Psoas muscle (tissue), 8 donors: ENCODE results near the gene CSTPP1. TPM values are rescaled to one million over a fixed set of nuclear protein-coding genes. Genes with fewer than 3 reads are reported as not detected.
"Not testable (repeated sequence)": the region's sequence is repeated elsewhere in the genome, so short reads cannot be mapped to it uniquely, and the experiment has no call there.

Source experiments
- ATAC-seq, 4 donors: fragments of 200-7000 bp; cut with Tn5 transposase; one replicate each; pipeline ENCODE4 v1.9.1; 2020; ENCODE audit warnings: moderate library complexity in 3 of 4, mild to moderate bottlenecking in 2 of 4
- DNase-seq, 2 donors: peaks; one replicate each; pipeline ENCODE4 v3.0.0-alpha.2; 2020
- H3K27ac ChIP-seq: fragments of 200-600 bp; one replicate; pipeline ENCODE4 v1.8.0; 2022
- H3K27me3 ChIP-seq, 3 donors: fragments of 200-600 bp in 1 of 3; one replicate each; pipeline versions ENCODE4 v1.6.1 to v1.8.0; 2013 to 2022; ENCODE audit warnings: low read length in 2 of 3, mild to moderate bottlenecking in 2 of 3, moderate library complexity in 1 of 3; ENCODE audit not compliant: insufficient read depth in 3 of 3
- H3K36me3 ChIP-seq, 2 donors: fragments of 200-600 bp in 1 of 2; one replicate each; pipeline versions ENCODE4 v1.6.1 to v1.8.0; 2013 to 2022; ENCODE audit warnings: low read depth in 1 of 2, mild to moderate bottlenecking in 1 of 2, moderate library complexity in 1 of 2; ENCODE audit not compliant: insufficient read depth in 1 of 2
- H3K4me1 ChIP-seq: fragments of 200-600 bp; one replicate; pipeline ENCODE4 v1.8.0; 2022
- H3K4me3 ChIP-seq: fragments of 200-600 bp; one replicate; pipeline ENCODE4 v1.8.0; 2022; ENCODE audit warnings: mild to moderate bottlenecking
- H3K9me3 ChIP-seq: fragments of 200-600 bp; one replicate; pipeline ENCODE4 v1.8.0; 2022
- CTCF ChIP-seq: fragments of 200-600 bp; IDR thresholded peaks from one replicate; pipeline ENCODE4 v1.8.0; 2022; ENCODE audit warnings: antibody characterized with exemption
- WGBS, 3 donors: extraction: QIAGEN DNeasy Blood & Tissue Kit; methylation state at CpG; one replicate each; pipeline versions ENCODE4 v1.1.6 to v1.1.7; 2013; 5-methylcytosine and 5-hydroxymethylcytosine counted together
- intact Hi-C, 2 donors: fragments of 100-400 bp; cut with DNase I; formaldehyde crosslinking; loops; one replicate each; pipeline versions ENCODE4 v1.11.0 to v1.14.2; 2022
- polyA plus RNA-seq, 3 donors: library from polyadenylated mRNA; stranded (reverse); fragments of 200-250 nt; gene quantifications; one replicate each; pipeline ENCODE4 v1.2.3, GENCODE V29; 2013
- total RNA-seq, 4 donors: library from RNA; stranded (reverse); fragmentation: NEBNext Ultra II Directional in 2 of 4; extraction: Animal tissue kit (Norgen Biotek cat#: 25700) in 2 of 4; gene quantifications; one replicate each; pipeline versions ENCODE4 v1.2.1 to v1.2.4, GENCODE V29; 2021 to 2023
- donor health status: healthy with polysubstance abuse.
- donor health status: DM: no; HTN: no; CAD: no; lungs with moderate emphysema.
- donor health status: Bipolar disorder and iron deficiency.
- donor health status: healthy.
- donor health status: DM: yes; HTN: yes; CAD: no.
- donor health status: DM: no; HTN: no; CAD: no.
- donor health status: DM: no; HTN: no; CAD: no.
- donor health status: DM: yes; HTN: yes; CAD: no.

CSTPP1 gene
- total and polyA plus RNA-seq, 7 donors = 5.1 to 10.0 (median 6.9) TPM

GRCh38 chr11:47111318-47111804 lies 174.8 kb downstream of the CSTPP1 start:
- no peaks in the 10 kb centered on the region for H3K4me1 ChIP-seq
- no peaks in the 10 kb centered on the region for H3K27me3 ChIP-seq
- ATAC-seq = no peak
- no peak for TF ChIP-seq CTCF
- no peak for DNase-seq
- no peaks in the 10 kb centered on the region for H3K9me3 ChIP-seq
- WGBS, 3 donors = 93 to 94% (median 94%) methylated on average over 8 of the region's 8 CpGs
- H3K36me3 ChIP-seq = no peaks in the 10 kb centered on the region
- H3K4me3 ChIP-seq = no peak overlapping the region
- intact Hi-C loops = no loop called here
- H3K27ac ChIP-seq = no peak overlapping the region

GRCh38 chr11:47112941-47113340 lies 176.4 kb downstream of the CSTPP1 start:
- intact Hi-C loops, ATAC-seq, H3K36me3 ChIP-seq, H3K27ac ChIP-seq, H3K9me3 ChIP-seq, DNase-seq, H3K4me1 ChIP-seq, H3K27me3 ChIP-seq, H3K4me3 ChIP-seq: not testable (repeated sequence)
- 97 to 99% (median 97%) methylated on average over 3 to 4 of the region's 4 CpGs for WGBS, 3 donors

GRCh38 chr11:47118958-47119688 lies 182.6 kb downstream of the CSTPP1 start:
- H3K36me3 ChIP-seq, DNase-seq, intact Hi-C loops, H3K9me3 ChIP-seq, ATAC-seq, H3K27me3 ChIP-seq, H3K4me1 ChIP-seq, H3K4me3 ChIP-seq, H3K27ac ChIP-seq: not testable (repeated sequence)
- 86 to 87% (median 86%) methylated on average over 20 of the region's 20 CpGs for WGBS, 3 donors

- intact Hi-C loops = no loop called here
These were observed 184.5 kb downstream of the CSTPP1 start for GRCh38 chr11:47121056-47121455.

GRCh38 chr11:47121731-47122130 lies 185.2 kb downstream of the CSTPP1 start:
- TF ChIP-seq CTCF = no peak
- intact Hi-C loops = no loop called here
- DNase-seq (no peak), ATAC-seq (no peak)
- H3K9me3 ChIP-seq = no peaks in the 10 kb centered on the region
- no peaks in the 10 kb centered on the region for H3K27me3 ChIP-seq
- H3K27ac ChIP-seq = no peak overlapping the region
- no peaks in the 10 kb centered on the region for H3K36me3 ChIP-seq
- no peaks in the 10 kb centered on the region for H3K4me1 ChIP-seq
- 71 to 79% (median 72%) methylated on average over 2 of the region's 2 CpGs for WGBS, 3 donors
- no peak overlapping the region for H3K4me3 ChIP-seq

More at GRCh38 chr11:47121056-47121455, 184.5 kb downstream of the CSTPP1 start:
- no peaks in the 10 kb centered on the region for H3K9me3 ChIP-seq
- 89 to 93% (median 90%) methylated on average over 2 of the region's 2 CpGs for WGBS, 3 donors
- no peak overlapping the region for H3K27ac ChIP-seq
- DNase-seq (no peak), ATAC-seq (no peak)
- no peaks in the 10 kb centered on the region for H3K27me3 ChIP-seq
- H3K4me3 ChIP-seq = no peak overlapping the region
- TF ChIP-seq CTCF = no peak
- H3K4me1 ChIP-seq = no peaks in the 10 kb centered on the region
- no peaks in the 10 kb centered on the region for H3K36me3 ChIP-seq
